GM19193 (cell line): ENCODE results near the gene EIF2AK2.

Source experiments
- POLR2A ChIP-seq: IDR thresholded peaks from 4 replicates; pipeline ENCODE4 v1.6.1; 2011; ENCODE audit not compliant: insufficient read depth, insufficient read length; ENCODE audit errors: extremely low read depth

EIF2AK2 gene

DNA sequence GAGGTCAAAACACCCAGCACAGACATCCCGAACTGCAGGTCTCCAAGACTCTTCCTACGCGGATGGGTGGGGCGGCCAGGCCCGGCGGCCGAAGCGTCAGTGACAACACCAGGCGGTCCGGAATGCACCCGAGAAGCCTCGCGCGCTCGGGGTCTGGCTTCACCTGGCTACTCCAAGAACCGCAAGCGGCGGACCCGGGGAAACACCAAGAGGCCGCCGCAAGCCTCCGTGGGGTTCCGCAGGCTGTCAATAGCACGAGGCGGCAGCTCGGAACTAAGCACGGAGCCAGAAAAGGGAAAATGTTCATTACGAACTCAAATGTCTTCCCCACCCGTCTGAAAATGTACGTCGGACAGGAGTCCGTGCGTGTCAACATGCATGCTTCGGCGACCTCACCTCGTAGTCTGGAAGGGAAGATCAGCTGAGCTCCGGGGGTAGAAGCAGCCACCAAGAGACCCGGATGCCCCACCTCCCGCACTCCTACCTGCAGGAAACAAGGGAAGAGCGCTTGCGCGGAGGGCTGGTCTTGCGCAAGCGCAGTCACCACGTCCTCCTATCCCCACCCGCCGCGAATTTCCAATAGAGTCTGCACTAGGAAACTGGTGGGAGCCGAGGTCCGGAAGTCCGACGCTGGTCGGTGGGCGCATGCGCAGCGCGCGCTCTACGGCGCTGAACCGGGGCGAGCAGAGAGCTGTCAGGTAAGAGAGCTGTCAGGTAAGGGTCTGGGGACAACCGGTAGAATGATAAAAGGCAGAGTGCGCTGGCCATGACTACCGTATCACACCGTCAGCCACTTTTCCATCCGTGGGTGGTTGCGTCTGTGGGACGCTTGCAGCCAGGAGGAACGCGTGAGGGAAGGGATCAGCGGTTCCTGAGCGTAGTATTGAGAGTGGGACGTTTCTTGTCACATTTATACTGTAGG, 72.6 kb downstream of the EIF2AK2 start, which contains the start of the genes GPATCH11 and HEATR5B:
GPATCH11 (plus strand) TSS at position 646 of the 922 bp plus-strand sequence. CDS start 3,864 bp downstream, outside the sequence.
HEATR5B (minus strand) TSS at position 500 of the 922 bp plus-strand sequence. CDS start 958 bp downstream, outside the sequence.
- peak; percentile 67 for TF ChIP-seq POLR2A

DNA sequence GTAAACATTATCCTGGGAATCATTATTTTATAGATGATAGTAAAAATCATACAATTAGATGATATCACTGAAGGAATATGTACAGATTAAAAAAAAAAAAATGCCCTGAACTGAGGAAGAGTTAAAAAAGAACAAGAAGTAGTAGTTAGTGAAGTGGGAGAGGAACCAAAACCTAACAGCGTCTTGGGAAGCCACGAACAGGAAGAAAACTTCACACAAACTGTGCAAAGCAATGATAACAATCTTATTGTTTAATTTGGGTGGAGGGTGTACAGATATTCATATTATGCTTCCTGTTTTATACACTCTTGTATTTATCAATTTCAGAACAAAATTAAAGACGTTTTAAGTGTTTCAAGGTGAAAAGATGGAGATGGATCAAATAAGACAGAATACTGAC, 76.1 kb downstream of the EIF2AK2 start:
- no peak for TF ChIP-seq POLR2A

GRCh38 chr2:37080266-37080665, 76.5 kb downstream of the EIF2AK2 start:
- no peak for TF ChIP-seq POLR2A

GRCh38 chr2:37070931-37071330, 85.8 kb downstream of the EIF2AK2 start:
- TF ChIP-seq POLR2A, result no peak

DNA sequence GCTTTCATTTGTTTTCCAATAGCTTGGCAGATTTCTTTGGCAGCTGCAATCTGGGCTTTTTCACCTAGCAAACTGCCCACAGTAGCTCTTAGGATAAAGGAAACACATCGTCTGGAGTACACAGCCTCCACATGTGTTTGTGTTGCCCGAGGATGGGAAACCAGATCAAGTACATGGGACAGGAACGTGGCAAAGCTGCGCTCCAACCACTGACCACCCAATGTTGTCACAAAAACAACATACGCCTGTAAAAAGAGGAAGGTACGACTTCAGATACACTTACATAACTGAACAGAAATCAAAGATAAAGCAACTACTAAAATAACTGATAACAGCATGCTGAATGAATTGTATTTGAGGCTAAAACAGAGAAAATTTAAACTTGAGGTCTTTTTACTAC, 88.1 kb downstream of the EIF2AK2 start:
- no peak for TF ChIP-seq POLR2A

DNA sequence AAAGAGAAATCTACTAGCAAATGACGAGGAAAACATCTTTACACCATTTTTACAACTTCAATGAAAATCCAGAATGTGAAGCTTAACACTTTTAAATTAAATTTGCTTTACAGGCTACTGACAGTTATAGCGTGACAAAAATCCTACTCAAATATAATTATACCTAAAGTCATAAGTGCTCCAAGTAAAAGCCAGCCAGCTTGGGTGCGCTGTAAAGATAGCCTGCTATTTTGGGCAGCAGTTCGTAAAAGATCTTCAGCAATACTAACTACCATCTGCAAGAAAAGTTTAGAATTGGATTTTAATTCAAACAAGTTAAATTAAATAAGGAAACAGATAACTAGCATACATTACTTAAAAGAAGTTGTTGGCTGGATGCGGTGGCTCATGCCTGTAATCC, 95.0 kb downstream of the EIF2AK2 start:
- TF ChIP-seq POLR2A, result no peak

DNA sequence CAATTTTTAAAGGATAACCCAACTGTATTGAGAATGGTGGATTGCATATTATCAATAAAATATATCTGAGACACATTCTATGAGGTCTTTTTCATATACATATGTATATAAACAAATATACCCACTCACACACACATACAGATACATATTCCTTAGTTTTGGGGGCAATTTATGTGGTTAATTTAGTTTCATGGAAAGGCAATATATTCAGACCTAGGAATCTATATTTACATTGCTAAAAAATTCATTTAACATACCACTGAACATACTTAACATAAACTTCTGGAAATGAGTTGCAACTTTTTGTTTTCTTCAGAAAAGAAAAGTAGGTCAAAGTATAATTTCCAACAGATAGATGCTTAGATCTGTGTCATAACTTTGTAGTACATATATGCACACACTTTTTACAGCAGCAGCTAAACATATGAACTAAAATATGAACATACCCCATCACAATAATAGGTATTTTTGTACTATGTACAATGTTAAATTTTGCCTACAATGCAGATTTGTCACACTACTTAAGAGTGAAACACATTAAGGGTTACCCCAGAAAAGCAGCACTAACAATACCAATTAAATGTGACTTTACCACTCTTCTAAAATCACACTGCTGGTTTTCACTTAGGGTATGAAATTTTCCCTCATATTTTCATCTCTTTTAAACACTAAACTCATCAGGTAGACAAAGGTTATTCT, 95.6 kb downstream of the EIF2AK2 start:
- no peak for TF ChIP-seq POLR2A

GRCh38 chr2:37060446-37060845, 96.3 kb downstream of the EIF2AK2 start:
- no peak for TF ChIP-seq POLR2A

DNA sequence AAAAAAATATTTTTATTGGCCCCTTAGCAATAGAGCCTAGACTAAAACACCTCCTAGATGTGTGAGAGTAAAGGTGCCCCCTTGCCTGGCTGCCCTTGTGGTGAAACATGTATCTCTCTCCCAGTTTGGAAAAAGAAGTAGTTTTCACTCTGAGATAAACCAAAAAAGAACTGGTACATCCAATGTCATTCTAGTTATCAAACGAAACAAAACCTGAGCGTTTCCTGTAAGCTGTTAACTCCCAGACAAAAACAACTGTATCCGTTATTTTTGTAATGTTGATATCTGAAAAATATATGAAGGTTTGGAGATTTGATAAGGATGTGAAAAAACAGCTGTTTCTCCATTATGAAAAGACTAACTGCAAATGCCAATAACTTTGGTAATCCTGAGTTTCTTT, 96.9 kb downstream of the EIF2AK2 start:
- TF ChIP-seq POLR2A, result no peak

- TF ChIP-seq POLR2A, result no peak
Observed at GRCh38 chr2:37052600-37053332, 104.0 kb downstream of the EIF2AK2 start.
